Endothelial cell of umbilical vein (primary cell): ENCODE results near the gene GRPEL1. TPM values are rescaled to one million over a fixed set of nuclear protein-coding genes. Genes with fewer than 3 reads are reported as not detected.

Source experiments
- BruUV-seq: library from RNA; stranded (reverse); fragments of 400-500 nt; replicated peaks from 2 replicates; lab custom pipeline; 2021; lab: Mats Ljungman, UMichigan
- CTCF ChIA-PET: fragments of 300-600, 350-600 bp; sonication (Branson Sonifier 250); formaldehyde crosslinking; loops from one replicate; lab custom pipeline; 2021; ENCODE audit warnings: antibody characterized with exemption, inconsistent platforms; lab: Charles Lee
- POLR2A ChIA-PET: fragments of 300-600, 350-600 bp; sonication (Branson Sonifier 250); formaldehyde crosslinking; loops from one replicate; lab custom pipeline; 2021; ENCODE audit warnings: antibody characterized with exemption, inconsistent platforms; lab: Charles Lee
- DNase-seq: peaks from one replicate; pipeline ENCODE4 v3.0.0-alpha.2; 2011; ENCODE audit warnings: low read depth, low spot score
- FAIRE-seq: peaks from 2 replicates; lab custom pipeline; 2011; peaks lifted over from hg19 to GRCh38; lab: Jason Lieb, UNC
- H2AFZ ChIP-seq: 2 replicates; pipeline ENCODE4 v1.6.0; 2012; ENCODE audit warnings: low read depth, low read length, control low read depth, inconsistent platforms
- H3K27ac ChIP-seq: 2 replicates; pipeline ENCODE4 v1.5.1; 2011; ENCODE audit warnings: low read depth, mild to moderate bottlenecking, control low read depth, low read length, moderate library complexity; ENCODE audit not compliant: insufficient read depth
- H3K27me3 ChIP-seq, 2 experiments: 2 replicates each; pipeline versions ENCODE4 v1.6.0 to v1.6.1; 2011; ENCODE audit warnings: low read length in 2 of 2, mixed read lengths in 1 of 2; ENCODE audit not compliant: control insufficient read depth in 2 of 2, insufficient read depth in 2 of 2
- H3K36me3 ChIP-seq, 2 experiments: 2 replicates in 1 of 2; 3 replicates in 1 of 2; pipeline ENCODE4 v1.5.1; 2011; ENCODE audit warnings: low read length in 2 of 2, mild to moderate bottlenecking in 1 of 2, moderate library complexity in 1 of 2; ENCODE audit not compliant: control insufficient read depth in 2 of 2, insufficient read depth in 2 of 2; ENCODE audit errors: extremely low read depth in 1 of 2
- H3K4me1 ChIP-seq: 3 replicates; pipeline ENCODE4 v1.5.1; 2011; ENCODE audit warnings: mild to moderate bottlenecking, low read length; ENCODE audit not compliant: control insufficient read depth, insufficient read depth; ENCODE audit errors: extremely low read depth
- H3K4me2 ChIP-seq: 2 replicates; pipeline ENCODE4 v1.6.1; 2011; ENCODE audit warnings: low read length, control low read depth, mixed read lengths; ENCODE audit not compliant: insufficient read depth
- H3K4me3 ChIP-seq, 3 experiments: fragments of 200-600 bp in 1 of 3; sonication (generic), shearing (Covaris generic) in 1 of 3; replicated peaks in 1 of 3; 2 replicates each; pipeline ENCODE4 v1.5.1; 2011 to 2016; ENCODE audit warnings: control low read depth in 3 of 3, low read length in 3 of 3, mild to moderate bottlenecking in 2 of 3, inconsistent platforms in 1 of 3, low read depth in 1 of 3, moderate library complexity in 1 of 3; ENCODE audit not compliant: insufficient read depth in 1 of 3
- H3K79me2 ChIP-seq: 2 replicates; pipeline ENCODE4 v1.6.0; 2012; ENCODE audit warnings: low read length, inconsistent platforms; ENCODE audit not compliant: control insufficient read depth, insufficient read depth
- H3K9ac ChIP-seq: replicated peaks from 2 replicates; pipeline ENCODE3; 2011; ENCODE audit warnings: low read length, control low read depth; ENCODE audit not compliant: insufficient read depth; ENCODE audit errors: extremely low read depth
- H3K9me1 ChIP-seq: replicated peaks from 3 replicates; pipeline ENCODE4 v1.6.0; 2011; ENCODE audit warnings: mild to moderate bottlenecking, low read length; ENCODE audit not compliant: control insufficient read depth, insufficient read depth; ENCODE audit errors: extremely low read depth
- H3K9me3 ChIP-seq: replicated peaks from 2 replicates; pipeline ENCODE4 v1.5.1; 2012; ENCODE audit warnings: low read length, inconsistent platforms; ENCODE audit not compliant: control insufficient read depth, insufficient read depth
- H4K20me1 ChIP-seq: replicated peaks from 2 replicates; pipeline ENCODE3; 2011; ENCODE audit warnings: mild to moderate bottlenecking, low read length; ENCODE audit not compliant: control insufficient read depth, insufficient read depth; ENCODE audit errors: extremely low read depth
- EZH2 ChIP-seq: IDR thresholded peaks from 2 replicates; pipeline ENCODE4 v1.6.1; 2012; ENCODE audit warnings: borderline replicate concordance, low read depth, mild to moderate bottlenecking, moderate library complexity, low read length, inconsistent platforms; ENCODE audit not compliant: severe bottlenecking
- FOS ChIP-seq: IDR thresholded peaks from 2 replicates; pipeline ENCODE4 v1.6.1; 2011; ENCODE audit warnings: mild to moderate bottlenecking, low read length, moderate library complexity, borderline replicate concordance; ENCODE audit not compliant: insufficient read depth
- GATA2 ChIP-seq: IDR thresholded peaks from 2 replicates; pipeline ENCODE4 v1.7.0; 2011; ENCODE audit warnings: low read depth, mild to moderate bottlenecking, moderate library complexity, mixed read lengths, low read length; ENCODE audit not compliant: insufficient read length, insufficient read depth
- JUN ChIP-seq: IDR thresholded peaks from 2 replicates; pipeline ENCODE4 v1.6.1; 2011; ENCODE audit warnings: borderline replicate concordance, low read depth; ENCODE audit not compliant: insufficient read length, insufficient read depth
- MAX ChIP-seq: IDR thresholded peaks from 2 replicates; pipeline ENCODE4 v1.6.1; 2011; ENCODE audit not compliant: insufficient read depth, insufficient read length
- MYC ChIP-seq: IDR thresholded peaks from one replicate; pipeline ENCODE4 v1.6.1; 2011; ENCODE audit warnings: mild to moderate bottlenecking, low read depth, low read length
- POLR2A ChIP-seq: IDR thresholded peaks from 2 replicates; pipeline ENCODE4 v1.6.1; 2012; ENCODE audit warnings: low read depth, mild to moderate bottlenecking, control low read depth, low read length
- POLR2AphosphoS5 ChIP-seq: IDR thresholded peaks from 2 replicates; pipeline ENCODE4 v1.6.1; 2012; ENCODE audit warnings: low read depth, mild to moderate bottlenecking, control low read depth, low read length, moderate library complexity; ENCODE audit not compliant: insufficient read depth
- dilution Hi-C: fragments of 300-500 bp; cut with MboI; formaldehyde crosslinking; loops from one replicate; pipeline ENCODE4 v1.15.0; 2019; ENCODE audit warnings: low sequenced_read_pairs; ENCODE audit not compliant: extremely low pct_ligation_motif_present
- intact Hi-C: fragments of 100-400 bp; cut with micrococcal nuclease; formaldehyde crosslinking; loops from one replicate; pipeline ENCODE4 v1.10.0; 2022
- polyA plus RNA-seq, 4 experiments: library from polyadenylated mRNA; depleted of rRNA in 3 of 4; stranded (reverse) in 3 of 4; unstranded in 1 of 4; fragments of >200 nt; gene quantifications; 2 replicates each; pipeline versions ENCODE4 v1.2.1 to v1.2.3, GENCODE V29; 2011 to 2012; ENCODE audit warnings: missing spikeins in 1 of 4
- total RNA-seq: library from RNA; stranded (reverse); gene quantifications from 2 replicates; pipeline ENCODE4 v1.2.3, GENCODE V29; 2021
- TF ChIP-seq, protein P1 (sequence below), 2 donors: IDR thresholded peaks; 1 replicate in 1 of 2; 2 replicates in 1 of 2; pipeline ENCODE4 v1.5.1; 2011; ENCODE audit warnings: low read length in 2 of 2, mild to moderate bottlenecking in 2 of 2, moderate library complexity in 2 of 2, control low read depth in 1 of 2, inconsistent platforms in 1 of 2, low read depth in 1 of 2; ENCODE audit not compliant: insufficient read depth in 1 of 2; ENCODE audit errors: extremely low read depth in 1 of 2

GRPEL1 gene
- total and polyA plus RNA-seq, 2 donors (not counting 3 experiments of a cell fraction or from before 2014, with no cell fraction given), result 17.3 to 42.6 TPM

DNA sequence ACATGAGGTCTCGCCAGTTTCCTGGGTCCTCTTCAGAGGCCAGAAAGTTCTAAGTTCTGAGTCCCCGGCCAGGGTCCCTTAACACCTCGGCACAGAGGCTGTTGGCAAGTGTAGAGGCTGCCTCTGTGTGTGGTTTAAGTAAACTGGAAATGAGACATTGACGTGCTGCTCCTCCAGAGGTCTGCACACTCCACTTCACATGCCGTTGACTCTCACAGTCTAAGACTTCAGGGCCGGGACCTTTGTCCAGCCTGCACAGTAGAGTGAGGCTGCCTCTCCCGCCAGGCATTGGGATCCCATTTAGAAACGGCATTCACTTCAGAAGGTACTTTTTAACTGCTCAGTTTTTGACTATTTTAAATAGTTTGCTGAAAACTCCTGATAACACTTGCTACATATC is 35.3 kb downstream of the GRPEL1 start:
- intact Hi-C loops, result no loop called here
- FAIRE-seq (no peak), DNase-seq (no peak)
- H3K27me3 ChIP-seq, result no peaks in the 10 kb centered on the region
- H3K9me1 ChIP-seq, result no peaks in the 10 kb centered on the region
- dilution Hi-C loops, result no loop called here
- H3K4me1 ChIP-seq, result no peaks in the 10 kb centered on the region
- TF ChIP-seq GATA2, result no peak
- peaks cover 0 to 21% of the 10 kb centered on the region in 2 experiments for H3K36me3 ChIP-seq
- no peak overlapping the region for H3K4me2 ChIP-seq
- H3K9ac ChIP-seq, result no peak overlapping the region
- ChIA-PET CTCF (no interaction called here), POLR2A (no interaction called here)
- BruUV-seq, result no TSS peak
- no peak overlapping the region for H3K27ac ChIP-seq
- no peaks in the 10 kb centered on the region for H3K9me3 ChIP-seq
- no peak overlapping the region for H2AFZ ChIP-seq
- H3K79me2 ChIP-seq, result no peaks in the 10 kb centered on the region
- H3K4me3 ChIP-seq, result no peak overlapping the region
- H4K20me1 ChIP-seq, result no peaks in the 10 kb centered on the region

DNA sequence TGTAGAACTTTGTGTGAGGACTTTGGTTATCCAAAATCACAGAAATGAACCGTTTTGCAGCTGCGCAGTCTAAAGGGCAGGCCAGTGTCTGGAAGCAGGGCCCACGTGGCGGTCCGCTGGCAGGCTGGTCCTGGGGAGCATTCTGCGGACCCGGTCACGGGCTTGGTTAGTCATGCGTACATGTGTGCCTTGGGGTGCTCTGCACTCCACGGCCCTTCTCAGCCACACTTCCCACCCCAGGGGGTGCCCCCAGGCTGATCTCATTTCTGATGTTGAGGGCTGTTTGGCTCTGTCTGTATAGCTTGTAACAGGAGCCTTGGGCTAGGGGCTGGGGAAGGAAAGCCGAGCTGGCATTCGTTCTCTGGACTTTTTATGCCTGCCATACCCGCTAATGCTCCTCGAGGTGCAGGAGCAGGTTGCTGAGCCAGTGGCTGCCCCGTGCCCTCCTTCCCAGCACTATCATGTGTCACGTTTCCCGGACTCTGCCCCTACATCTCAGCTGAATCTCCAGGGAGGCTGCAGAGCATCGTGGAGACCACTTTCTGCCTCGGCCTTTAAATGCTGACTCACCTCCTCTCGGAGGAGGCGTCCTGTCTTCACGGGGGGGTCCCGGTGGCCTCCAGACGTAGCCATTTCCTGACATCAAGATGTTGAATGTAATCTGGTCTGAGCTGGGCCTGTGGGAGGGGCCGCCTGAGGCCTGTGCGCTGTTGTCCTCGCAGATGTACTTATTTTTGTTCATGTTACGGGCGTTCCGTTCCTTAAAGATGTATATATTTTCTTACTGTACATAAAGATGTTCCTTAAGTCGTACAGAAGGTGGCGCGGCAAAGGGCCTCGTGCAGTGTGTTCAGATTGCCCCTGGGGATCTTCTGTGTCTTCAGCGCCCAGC is 36.1 kb downstream of the GRPEL1 start:
- DNase-seq, result no peak
- POLR2A ChIA-PET, result no interaction called here
- BruUV-seq, result no TSS peak

More for the DNA sequence above, 36.1 kb downstream of the GRPEL1 start:
- CTCF ChIA-PET, result interaction anchor here (1.0 to 2.2 kb wide), 2 partner anchors 11 to 39 kb away, joined by 5 to 9 read pairs; partner anchors contain the start of gene TADA2B
- no peak overlapping the region for H3K4me3 ChIP-seq
- H4K20me1 ChIP-seq, result no peaks in the 10 kb centered on the region
- no peak for FAIRE-seq
- H3K9me3 ChIP-seq, result no peaks in the 10 kb centered on the region
- H3K9ac ChIP-seq, result no peak overlapping the region
- H3K27ac ChIP-seq, result no peak overlapping the region
- dilution Hi-C loops, result no loop called here
- intact Hi-C loops, result no loop called here
- H2AFZ ChIP-seq, result no peak overlapping the region
- TF ChIP-seq POLR2A (no peak), JUN (no peak), MAX (no peak), GATA2 (no peak), POLR2AphosphoS5 (no peak), MYC (no peak), FOS (no peak), EZH2 (no peak)
- TF ChIP-seq, protein P1, sequence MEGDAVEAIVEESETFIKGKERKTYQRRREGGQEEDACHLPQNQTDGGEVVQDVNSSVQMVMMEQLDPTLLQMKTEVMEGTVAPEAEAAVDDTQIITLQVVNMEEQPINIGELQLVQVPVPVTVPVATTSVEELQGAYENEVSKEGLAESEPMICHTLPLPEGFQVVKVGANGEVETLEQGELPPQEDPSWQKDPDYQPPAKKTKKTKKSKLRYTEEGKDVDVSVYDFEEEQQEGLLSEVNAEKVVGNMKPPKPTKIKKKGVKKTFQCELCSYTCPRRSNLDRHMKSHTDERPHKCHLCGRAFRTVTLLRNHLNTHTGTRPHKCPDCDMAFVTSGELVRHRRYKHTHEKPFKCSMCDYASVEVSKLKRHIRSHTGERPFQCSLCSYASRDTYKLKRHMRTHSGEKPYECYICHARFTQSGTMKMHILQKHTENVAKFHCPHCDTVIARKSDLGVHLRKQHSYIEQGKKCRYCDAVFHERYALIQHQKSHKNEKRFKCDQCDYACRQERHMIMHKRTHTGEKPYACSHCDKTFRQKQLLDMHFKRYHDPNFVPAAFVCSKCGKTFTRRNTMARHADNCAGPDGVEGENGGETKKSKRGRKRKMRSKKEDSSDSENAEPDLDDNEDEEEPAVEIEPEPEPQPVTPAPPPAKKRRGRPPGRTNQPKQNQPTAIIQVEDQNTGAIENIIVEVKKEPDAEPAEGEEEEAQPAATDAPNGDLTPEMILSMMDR (IDR thresholded peaks at IDR 0.05; ENCODE audit: extremely low read depth in 1 of 2, insufficient read depth in 1 of 2, low read depth in 1 of 2, low read length in 2 of 2), result no peak
- no peaks in the 10 kb centered on the region for H3K79me2 ChIP-seq
- peaks cover 0 to 23% of the 10 kb centered on the region in 2 experiments for H3K36me3 ChIP-seq
- H3K4me1 ChIP-seq, result no peaks in the 10 kb centered on the region
- H3K9me1 ChIP-seq, result no peaks in the 10 kb centered on the region
- H3K27me3 ChIP-seq, result no peaks in the 10 kb centered on the region
- H3K4me2 ChIP-seq, result no peak overlapping the region
